RCC 7860 (cell line): Measurements from ENCODE around the gene ATXN10.
A peak's percentile ranks its signal among the peaks of the same experiment; 100 is the strongest.
"Not testable (repeated sequence)": the region's sequence is repeated elsewhere in the genome, so short reads cannot be mapped to it uniquely, and the experiment has no call there.

Source experiments
- DNase-seq: peaks from one replicate; pipeline ENCODE4 v3.0.0-alpha.2; 2015; ENCODE audit warnings: low spot score
- FAIRE-seq: peaks from 2 replicates; lab custom pipeline; 2012; peaks lifted over from hg19 to GRCh38; lab: Jason Lieb, UNC

Gene ATXN10

DNA sequence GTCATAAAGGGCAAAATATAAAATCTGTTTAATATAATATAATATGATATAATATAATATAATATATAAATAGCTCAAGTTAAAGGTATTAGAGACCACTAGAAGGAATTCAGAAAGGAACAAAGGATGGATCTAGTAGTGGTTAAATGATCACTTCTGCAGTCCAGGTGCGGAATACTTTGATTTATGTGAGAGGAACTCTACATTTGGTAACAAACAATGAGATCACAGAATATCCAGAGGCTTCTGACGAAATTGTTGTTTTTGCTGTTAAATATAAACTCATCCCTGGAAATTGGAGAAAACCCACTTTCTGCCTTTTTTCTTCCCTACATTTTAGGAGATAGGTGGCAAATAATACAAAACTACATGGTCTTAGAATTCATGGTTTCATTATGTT is 36.0 kb downstream of the ATXN10 start:
- FAIRE-seq, result no peak
- no peak for DNase-seq

DNA sequence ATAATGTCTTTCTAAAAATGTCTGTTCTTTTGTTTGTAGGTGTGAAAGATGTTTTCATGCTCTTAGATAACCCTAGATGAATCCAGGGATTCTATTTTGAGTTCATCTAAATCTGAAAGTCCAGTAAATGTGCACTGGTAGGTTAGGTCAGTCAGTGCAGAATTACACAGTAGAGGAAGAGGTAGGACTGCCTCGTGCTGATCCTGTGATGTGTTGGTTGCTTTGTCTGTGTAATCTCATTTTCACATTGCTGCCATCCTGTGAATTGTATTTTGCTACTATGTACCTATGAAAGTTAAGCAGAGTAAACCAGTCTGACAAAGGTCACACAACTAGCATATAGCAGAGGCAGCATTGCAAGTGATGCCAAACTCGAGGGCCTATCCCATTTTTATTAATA is 36.5 kb downstream of the ATXN10 start:
- no peak for FAIRE-seq
- no peak for DNase-seq

DNA sequence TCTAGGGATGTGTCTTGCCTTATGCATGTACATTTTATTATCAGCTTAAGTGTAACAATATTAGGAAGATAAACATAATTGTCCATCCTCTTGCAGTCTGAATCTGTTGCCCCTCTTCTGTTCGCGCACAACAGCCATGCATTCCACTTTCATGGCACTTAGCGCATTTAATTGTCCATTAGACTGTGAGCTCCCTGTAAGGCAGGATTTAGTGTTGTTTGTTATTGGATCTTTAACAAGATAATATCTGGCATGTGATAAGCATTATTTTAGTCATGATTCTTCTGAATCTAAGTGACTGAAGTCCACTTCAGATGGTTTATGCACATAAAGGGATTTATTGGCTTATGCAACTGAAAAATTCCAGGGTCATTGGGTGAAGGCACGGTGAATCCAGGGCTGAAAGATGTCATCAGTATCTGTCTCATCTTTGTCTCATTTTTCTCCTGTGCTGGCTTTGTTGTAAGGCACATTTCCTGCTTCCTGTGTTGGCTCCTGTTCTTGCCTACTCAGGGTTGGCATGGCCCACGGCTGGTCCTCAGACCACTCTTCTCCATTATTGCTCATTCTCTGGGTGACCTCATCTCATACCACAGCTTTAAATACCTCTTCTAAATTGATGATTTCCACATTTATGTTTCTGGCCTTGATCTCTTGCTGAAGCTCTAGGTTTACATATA is 37.6 kb downstream of the ATXN10 start:
- peak; percentile 89 for DNase-seq

DNA sequence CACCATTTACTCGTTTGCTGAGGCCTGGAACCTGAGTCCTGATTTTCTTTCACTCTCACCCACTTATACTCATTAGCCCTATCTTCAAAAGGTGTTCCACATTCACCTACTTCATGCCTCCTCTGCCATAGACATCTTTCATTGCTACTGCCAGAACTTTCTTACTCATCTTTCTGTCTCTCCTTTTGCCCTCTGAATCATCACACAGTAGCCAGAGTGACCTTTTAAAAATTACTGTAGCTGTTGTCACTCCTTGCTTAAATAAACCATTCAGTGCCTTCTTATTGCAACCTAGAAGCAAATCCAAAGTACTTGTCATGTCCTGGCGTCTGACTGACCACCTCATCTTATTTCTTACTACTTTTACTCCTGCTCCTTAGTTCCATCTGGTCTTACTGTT is 38.2 kb downstream of the ATXN10 start:
- FAIRE-seq (peak; percentile 85), DNase-seq (peak; percentile 82)

More for the DNA sequence above, 37.6 kb downstream of the ATXN10 start:
- no peak for FAIRE-seq

DNA sequence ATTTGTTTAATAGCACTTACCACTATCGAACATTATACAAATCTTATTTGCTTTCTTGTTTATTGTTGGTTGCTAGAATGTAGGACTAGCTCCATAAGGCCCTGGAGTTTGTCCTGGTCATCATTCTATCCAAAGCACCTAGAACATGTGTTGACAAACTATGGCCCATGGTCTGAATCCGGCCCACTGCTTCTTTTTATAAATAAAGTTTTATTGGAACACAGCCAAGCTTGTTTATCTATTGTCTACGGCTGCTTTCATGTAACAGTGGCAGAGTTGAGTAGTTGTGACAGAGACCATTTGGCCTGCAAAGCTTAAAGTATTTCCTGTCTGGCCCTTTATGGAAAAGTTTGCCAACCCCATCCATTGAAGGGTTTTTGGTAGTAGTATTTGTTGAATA is 38.8 kb downstream of the ATXN10 start:
- FAIRE-seq (no peak), DNase-seq (no peak)

DNA sequence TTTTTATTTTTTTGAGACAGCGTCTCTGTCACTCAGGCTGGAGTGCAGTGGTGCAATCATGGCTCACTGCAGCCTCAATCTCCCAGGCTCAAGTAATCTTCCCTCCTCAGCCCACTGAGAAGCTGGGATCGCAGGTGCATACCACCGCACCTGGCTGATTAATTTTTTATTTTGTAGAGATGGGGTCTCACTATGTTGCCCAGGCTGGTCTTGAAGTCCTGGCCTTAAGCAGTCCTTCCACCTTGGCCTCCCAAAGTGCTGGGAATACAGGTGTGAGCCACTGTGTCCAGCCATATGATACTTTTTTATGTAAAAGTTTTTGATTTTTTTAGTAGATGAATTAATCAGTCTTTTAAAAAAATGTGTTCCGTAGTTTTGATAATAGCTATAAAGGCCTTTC is 42.8 kb downstream of the ATXN10 start:
- not testable (repeated sequence) for DNase-seq, FAIRE-seq

DNA sequence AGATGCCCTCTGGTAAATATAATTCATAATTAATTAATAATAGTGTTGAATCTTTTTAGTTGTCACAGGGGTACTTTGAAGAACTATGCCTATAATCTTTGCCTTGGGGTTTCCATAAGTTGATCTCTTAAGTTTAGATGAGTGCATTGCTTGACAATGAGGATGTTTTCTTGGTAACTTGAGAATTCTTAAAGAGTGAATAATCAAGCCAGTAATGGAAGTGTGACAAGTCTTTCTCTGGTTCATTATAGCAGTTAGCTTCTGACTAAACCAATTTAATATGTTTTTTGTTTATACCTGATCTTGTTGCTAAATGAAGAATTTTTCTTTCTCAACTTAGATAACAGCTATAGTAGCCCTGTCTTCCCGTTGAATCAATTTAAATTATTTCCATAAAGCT is 46.2 kb downstream of the ATXN10 start:
- peak; percentile 67 for DNase-seq

DNA sequence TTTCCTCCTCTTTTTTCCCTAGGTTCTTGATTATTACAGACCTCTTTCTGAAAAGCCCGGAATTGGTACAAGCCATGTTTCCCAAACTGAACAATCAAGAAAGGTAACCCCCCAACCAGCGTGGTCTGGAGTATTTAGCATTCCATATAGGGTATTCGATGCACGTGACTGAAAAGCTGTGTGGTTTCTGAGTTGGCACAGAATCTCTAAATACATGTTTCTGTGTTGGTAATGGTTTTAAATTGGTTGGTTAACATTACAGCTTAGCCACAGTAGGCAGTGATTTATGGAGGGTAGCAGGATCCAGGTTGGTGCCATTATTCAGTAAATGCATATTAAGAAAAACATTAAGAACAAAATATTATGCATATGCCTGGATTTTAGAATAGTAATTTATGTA is 46.8 kb downstream of the ATXN10 start:
- FAIRE-seq (no peak), DNase-seq (no peak)

More for the DNA sequence above, 46.2 kb downstream of the ATXN10 start:
- peak; percentile 78 for FAIRE-seq

DNA sequence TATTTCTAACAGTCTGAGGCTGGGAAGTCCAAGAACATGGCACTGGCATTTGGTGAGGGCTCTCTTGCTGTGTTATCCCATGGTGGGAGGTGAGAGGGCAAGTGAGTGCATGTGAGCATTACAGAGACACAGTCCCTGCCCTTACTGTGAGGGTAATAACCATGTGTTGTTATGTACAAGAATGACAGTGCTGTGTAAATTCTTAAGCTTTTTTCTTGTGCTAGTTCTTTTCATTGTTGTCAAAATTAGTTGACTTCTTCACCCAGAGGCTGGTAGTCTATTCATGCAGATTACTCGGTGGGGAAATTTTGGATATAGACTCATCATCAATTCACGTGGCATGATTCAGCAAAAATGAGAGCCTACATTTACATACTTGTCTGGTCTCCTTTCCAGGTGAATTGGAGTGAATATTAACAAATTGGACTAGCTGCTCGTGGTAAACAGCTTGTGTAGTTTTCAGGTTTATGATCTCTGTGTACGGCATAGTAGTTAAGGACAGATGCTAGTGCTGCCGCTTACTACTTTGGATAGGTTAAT is 49.3 kb downstream of the ATXN10 start:
- DNase-seq, result no peak
- FAIRE-seq, result no peak

DNA sequence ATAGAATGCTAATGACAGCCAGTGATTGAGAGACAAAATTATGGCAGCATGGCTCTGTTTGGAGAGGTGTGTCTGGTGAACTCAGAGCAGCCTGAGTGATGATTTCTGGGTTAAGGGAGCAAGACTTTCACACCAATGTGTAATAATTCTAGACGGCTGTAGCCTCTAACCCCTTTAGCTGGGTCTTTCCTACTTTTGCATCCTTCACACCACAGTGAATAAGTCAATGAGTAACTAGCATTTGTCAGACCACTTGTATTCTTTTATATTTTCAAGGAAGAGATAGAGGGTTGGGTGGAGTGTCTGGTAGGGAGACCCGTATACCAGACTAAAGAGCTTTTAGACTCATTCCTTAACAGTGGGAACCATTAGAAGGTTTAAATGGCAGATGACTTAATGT is 50.4 kb downstream of the ATXN10 start:
- peak; percentile 93 for FAIRE-seq
- peak; percentile 69 for DNase-seq

DNA sequence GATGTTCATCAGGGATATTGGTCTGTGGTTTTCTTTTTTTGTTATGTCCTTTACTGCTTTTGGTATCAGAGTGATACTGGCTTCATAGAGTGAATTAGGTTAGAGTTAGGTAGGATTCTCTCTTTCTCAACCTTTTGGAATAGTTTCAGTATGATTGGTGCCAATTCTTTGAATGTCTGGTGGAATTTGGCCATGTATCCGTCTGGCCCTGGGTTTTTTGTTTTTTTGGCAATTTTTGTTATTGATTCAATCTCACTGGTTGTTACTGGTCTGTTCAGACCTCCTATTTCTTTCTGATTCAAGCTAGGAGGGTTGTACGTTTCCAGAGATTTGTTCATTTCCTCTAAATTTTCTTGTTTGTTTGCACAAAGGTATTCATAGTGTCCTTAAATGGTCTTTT is 54.4 kb downstream of the ATXN10 start:
- no peak for DNase-seq
- no peak for FAIRE-seq

DNA sequence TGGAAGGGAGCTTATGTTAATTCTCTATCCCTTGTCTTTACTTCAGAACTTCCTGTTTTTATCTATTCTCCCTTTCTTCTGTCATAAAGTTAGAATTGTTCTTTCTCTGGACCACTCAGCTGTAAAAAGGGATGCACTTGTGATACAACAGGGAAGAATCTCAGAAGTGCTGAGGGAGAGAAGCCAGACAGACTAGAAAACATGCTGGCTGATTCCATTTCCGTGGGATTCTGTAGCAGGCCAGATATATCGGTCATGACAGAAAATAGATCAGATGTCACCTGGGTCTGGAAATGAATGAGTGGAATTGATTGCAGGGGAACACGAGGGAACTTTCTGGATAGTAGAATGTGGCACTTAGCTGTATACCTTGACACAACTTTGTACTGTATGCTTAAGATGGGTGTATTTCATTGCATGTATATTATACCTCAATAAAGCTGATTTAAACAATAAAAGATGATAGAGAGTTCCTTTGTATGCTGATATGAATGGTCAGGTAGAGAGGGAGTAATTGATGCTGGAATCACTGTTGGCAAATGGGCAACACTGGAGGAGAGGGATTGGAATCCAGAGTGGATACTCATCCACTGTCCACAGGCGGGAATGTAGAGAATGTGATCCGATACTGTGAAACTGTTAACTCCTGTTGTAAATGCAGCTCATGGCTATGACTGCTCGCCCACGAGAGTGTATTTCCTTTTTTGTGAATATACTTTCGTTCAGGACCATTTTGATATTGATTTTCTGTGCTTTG is 59.6 kb downstream of the ATXN10 start:
- FAIRE-seq (no peak), DNase-seq (no peak)

DNA sequence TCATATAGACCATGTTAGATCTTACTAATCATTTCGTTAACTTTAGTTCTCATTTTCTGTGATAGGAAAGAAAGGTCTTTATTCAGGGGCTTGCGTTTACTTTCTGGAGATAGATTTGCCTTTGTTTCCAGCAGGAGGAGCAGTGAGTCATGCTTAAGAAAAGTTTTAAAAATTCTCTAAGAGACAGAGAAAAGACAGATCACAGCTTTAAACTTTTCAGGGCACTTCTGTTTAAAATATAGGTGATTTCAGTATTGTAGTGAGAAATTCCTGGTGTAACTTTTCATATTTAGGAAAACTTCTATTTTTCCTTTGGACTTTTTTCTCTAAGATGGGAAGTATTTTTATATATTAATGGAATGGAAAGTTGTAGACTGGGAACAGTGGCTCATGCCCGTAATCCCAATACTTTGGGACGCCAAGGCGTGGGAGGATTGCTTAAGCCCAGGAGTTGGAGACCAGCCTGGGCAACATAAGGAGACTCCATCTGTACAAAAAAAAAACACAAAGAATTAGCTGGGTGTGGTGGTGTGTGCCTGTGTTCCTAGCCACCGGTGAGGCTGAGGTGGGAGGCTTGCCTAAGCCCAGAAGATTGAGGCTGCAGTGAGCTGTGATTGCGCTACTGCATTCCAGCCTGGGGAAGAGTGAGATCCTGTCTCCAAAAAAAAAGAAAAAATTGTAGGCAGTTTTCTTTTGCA is 60.3 kb downstream of the ATXN10 start:
- FAIRE-seq, result no peak
- no peak for DNase-seq

DNA sequence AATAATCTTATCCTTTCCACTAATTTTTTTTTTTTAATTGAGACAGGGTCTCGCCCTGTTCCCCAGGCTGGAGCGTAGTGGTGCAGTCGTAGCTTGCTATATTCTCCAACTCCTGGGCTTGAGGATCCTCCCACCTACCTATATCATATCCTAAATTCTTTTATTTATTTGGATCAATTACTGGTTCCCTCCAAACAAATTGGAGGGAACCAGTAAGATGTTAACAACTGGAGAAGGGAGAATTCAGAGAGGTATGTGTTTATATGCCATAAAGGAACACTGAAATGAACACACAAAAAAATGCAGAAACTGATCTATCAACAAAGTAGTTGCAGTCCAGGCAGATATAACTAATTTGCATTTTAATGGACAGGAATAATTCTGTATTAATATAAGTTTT is 63.6 kb downstream of the ATXN10 start:
- FAIRE-seq (no peak), DNase-seq (no peak)

DNA sequence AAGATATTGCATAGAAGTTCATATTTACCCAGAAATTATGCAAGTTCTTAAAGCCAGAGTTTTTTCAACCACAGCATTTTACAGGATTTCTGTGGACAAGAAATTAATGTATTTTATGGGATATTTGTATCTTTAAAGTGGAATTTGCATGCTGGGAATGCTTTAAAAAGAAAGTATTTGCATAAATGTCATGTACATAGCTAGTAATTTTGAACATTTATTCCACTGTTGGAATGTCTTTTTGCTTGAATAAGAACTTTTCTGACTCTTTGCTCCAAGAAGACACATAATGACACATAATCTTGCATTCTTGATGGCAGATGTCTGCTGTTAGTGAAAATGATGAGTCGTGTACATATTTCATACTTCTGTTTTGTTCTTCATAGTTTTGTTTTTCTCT is 66.6 kb downstream of the ATXN10 start:
- FAIRE-seq (no peak), DNase-seq (no peak)

DNA sequence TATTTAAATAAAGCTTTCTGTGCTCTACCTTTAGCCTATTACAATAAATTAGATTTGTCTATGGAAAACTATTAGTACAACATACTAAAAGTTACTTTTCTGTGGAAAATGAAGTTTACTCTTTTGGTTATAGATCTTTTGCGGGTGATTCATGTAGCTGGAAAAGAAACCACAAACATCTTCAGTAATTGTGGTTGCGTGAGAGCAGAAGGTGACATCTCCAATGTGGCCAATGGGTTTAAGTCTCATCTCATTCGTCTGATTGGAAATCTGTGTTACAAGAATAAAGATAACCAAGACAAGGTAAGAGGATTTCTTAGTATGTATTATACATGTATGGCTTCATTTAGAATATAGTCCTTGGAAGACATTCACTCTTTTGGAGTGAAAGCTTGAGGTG is 68.6 kb downstream of the ATXN10 start:
- DNase-seq (no peak), FAIRE-seq (no peak)

DNA sequence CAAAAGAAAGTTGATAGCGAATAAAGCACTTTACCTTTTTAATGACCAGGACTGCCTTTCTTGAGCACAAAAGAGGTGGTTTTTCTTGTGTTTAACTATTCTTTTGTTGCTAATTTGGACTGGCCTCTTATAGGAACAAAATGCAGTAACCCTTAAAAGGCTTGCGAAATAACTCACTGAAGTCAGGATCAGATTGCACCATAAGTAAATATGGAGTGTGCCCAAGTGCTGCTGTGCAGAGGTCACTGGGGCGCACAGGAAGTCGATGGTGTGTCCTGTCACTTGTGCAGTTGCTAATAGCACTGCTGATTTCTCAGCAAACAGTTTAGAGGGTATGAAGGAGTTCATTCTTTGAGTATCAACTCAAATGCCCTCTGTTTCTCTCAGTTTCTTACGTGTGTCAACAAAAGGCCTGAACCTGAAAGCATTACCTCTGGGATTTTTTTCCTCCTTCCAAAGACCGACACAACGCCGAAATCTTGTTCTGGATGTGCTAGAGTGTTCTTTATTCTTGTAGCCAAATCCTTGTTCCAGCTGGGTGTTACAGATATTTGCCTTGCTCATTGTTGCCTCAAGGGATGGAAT is 71.3 kb downstream of the ATXN10 start:
- FAIRE-seq, result no peak
- no peak for DNase-seq

DNA sequence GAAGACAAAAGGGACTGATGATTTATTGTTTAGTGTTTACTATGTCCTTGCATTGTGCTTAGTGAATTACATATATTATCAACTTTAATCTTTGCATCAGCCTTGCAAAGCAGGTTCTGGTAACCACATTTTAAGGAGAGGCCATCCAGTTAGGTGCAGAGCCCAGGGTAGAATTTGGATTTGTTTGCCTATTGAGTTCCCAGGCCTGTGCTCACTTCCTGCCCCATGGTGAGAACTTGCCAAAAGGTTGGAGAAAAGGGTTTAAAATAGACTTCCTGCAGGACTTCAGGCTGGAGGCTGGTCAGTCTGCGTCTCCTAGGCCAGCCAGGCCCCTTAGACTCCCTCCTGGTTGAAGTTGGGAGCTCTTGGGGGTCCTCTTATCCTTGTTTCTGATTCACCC is 72.1 kb downstream of the ATXN10 start:
- FAIRE-seq (no peak), DNase-seq (no peak)

DNA sequence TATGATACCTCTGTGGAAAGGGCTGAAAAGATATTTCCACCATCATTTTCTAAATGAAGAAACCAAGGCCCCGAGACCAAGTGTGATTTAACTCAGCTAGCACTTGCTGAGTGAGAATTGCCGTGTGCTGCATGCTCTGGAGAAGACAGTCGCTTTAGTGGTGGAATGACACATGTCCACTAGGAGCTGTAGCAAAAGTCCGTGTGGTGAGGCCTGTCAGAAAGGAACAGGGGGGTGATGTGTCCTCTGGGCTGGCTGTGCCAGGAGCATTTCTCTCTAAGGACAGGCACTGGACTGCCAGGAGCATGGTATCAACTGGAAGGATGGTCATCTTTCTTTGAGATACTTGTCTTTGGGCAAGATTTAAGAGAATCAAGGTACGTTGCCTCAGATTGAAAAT is 72.8 kb downstream of the ATXN10 start:
- DNase-seq (no peak), FAIRE-seq (no peak)

DNA sequence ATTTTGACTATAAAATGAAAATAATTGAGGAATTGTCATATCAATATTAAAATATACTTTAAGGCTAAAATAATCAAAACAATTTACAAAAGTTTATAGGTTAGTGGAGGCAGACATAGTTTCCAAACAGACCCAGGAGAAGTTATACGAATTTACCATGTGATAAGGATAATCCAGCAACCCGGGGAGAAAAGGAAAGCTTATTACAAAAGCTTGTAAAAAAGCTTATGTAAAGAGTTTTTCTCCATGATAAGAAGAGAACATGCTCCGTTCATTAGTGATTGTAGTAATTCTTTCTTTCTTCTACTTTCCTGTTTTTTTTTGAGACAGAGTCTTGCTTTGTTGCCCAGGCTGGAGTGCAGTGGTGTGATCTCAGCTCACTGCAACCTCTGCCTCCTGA is 79.0 kb downstream of the ATXN10 start:
- no peak for FAIRE-seq
- DNase-seq, result no peak

DNA sequence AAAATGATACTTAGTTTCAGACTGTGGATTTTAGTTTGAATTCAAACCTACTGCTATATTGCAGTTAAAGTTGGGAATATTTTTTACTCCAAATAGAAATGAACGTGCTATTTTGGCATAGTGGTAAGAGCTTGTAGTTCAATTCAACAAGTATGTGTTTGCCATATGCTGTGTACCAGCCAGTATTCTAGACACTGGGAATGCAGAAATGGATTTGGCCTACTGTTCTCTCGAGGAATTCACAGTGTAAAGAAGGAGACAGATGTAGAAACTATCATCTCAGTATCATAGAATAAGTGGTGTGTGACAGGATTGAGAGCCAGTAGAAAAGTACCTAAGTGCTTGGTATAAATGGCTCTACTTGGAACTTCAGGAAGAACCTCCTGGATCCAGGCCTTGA is 80.4 kb downstream of the ATXN10 start:
- FAIRE-seq, result no peak
- DNase-seq, result no peak
